IMR-90 (cell line): ENCODE measurements around the gene MLX. TPM values are rescaled to one million over a fixed set of nuclear protein-coding genes. Genes with fewer than 3 reads are reported as not detected.
A peak's percentile ranks its signal among the peaks of the same experiment; 100 is the strongest.
"Not testable (repeated sequence)": the region's sequence is repeated elsewhere in the genome, so short reads cannot be mapped to it uniquely, and the experiment has no call there.

ENCODE experiments used
- ATAC-seq: fragments of 200-7000 bp; cut with Tn5 transposase; 2 replicates; pipeline ENCODE4 v1.9.1; 2020; ENCODE audit warnings: low read depth, mild to moderate bottlenecking, moderate library complexity
- BruUV-seq: library from RNA; stranded (reverse); fragments of 400-500 nt; replicated peaks from 2 replicates; lab custom pipeline; 2021; lab: Mats Ljungman, UMichigan
- CTCF ChIA-PET: fragments of 300-600 bp; formaldehyde crosslinking; extraction: SDS; loops from one replicate; lab custom pipeline; 2021; ENCODE audit warnings: antibody characterized with exemption; lab: Yijun Ruan, JAX
- POLR2A ChIA-PET: fragments of 300-600 bp; sonication (Branson Sonifier 250); formaldehyde crosslinking; loops from one replicate; lab custom pipeline; 2022; ENCODE audit warnings: antibody characterized with exemption; ENCODE audit not compliant: unreplicated experiment; lab: Charles Lee
- DNase-seq: peaks from one replicate; pipeline ENCODE4 v3.0.0; 2013
- H2AFZ ChIP-seq: replicated peaks from 2 replicates; pipeline ENCODE3; 2013; ENCODE audit warnings: low read length, mild to moderate bottlenecking; ENCODE audit not compliant: poor library complexity
- H2AK5ac ChIP-seq: 2 replicates; pipeline ENCODE4 v1.6.1; 2013; ENCODE audit warnings: low read depth, low read length, inconsistent platforms
- H2AK9ac ChIP-seq: replicated peaks from 2 replicates; pipeline ENCODE3; 2013; ENCODE audit warnings: mild to moderate bottlenecking, low read depth, low read length, moderate library complexity; ENCODE audit not compliant: poor library complexity
- H2BK120ac ChIP-seq: 2 replicates; pipeline ENCODE4 v1.6.1; 2013; ENCODE audit warnings: low read depth, low read length, inconsistent platforms
- H2BK15ac ChIP-seq: 3 replicates; pipeline ENCODE4 v1.6.1; 2013; ENCODE audit warnings: low read depth, low read length, inconsistent platforms
- H2BK20ac ChIP-seq: 2 replicates; pipeline ENCODE4 v1.6.1; 2013; ENCODE audit warnings: low read depth, mild to moderate bottlenecking, inconsistent platforms, low read length, moderate library complexity
- H2BK5ac ChIP-seq: 2 replicates; pipeline ENCODE4 v1.6.1; 2013; ENCODE audit warnings: mild to moderate bottlenecking, low read depth, low read length, inconsistent platforms; ENCODE audit not compliant: poor library complexity, severe bottlenecking
- H3K14ac ChIP-seq: replicated peaks from 2 replicates; pipeline ENCODE4 v1.6.1; 2013; ENCODE audit warnings: low read depth, low read length, inconsistent platforms
- H3K18ac ChIP-seq: 2 replicates; pipeline ENCODE4 v1.6.1; 2013; ENCODE audit warnings: low read depth, low read length, control low read depth
- H3K23ac ChIP-seq: 2 replicates; pipeline ENCODE4 v1.6.1; 2013; ENCODE audit warnings: low read depth, low read length, inconsistent platforms
- H3K27ac ChIP-seq: 2 replicates; pipeline ENCODE4 v1.5.1; 2013; ENCODE audit warnings: mild to moderate bottlenecking, control low read depth, low read length; ENCODE audit not compliant: insufficient read depth
- H3K27me3 ChIP-seq: 2 replicates; pipeline ENCODE4 v1.6.1; 2013; ENCODE audit warnings: low read length; ENCODE audit not compliant: control insufficient read depth, insufficient read depth
- H3K36me3 ChIP-seq: 2 replicates; pipeline ENCODE4 v1.6.1; 2013; ENCODE audit warnings: low read length, mixed read lengths; ENCODE audit not compliant: control insufficient read depth, insufficient read depth
- H3K4ac ChIP-seq: 2 replicates; pipeline ENCODE4 v1.6.1; 2013; ENCODE audit warnings: low read depth, low read length, inconsistent platforms
- H3K4me1 ChIP-seq: 2 replicates; pipeline ENCODE4 v1.6.1; 2013; ENCODE audit warnings: low read length, mixed read lengths; ENCODE audit not compliant: control insufficient read depth, insufficient read depth
- H3K4me2 ChIP-seq: 2 replicates; pipeline ENCODE4 v1.6.1; 2013; ENCODE audit warnings: low read depth, mild to moderate bottlenecking, control low read depth, low read length, moderate library complexity
- H3K4me3 ChIP-seq: 2 replicates; pipeline ENCODE4 v1.5.1; 2013; ENCODE audit warnings: low read depth, mild to moderate bottlenecking, control low read depth, low read length, moderate library complexity; ENCODE audit not compliant: insufficient read depth
- H3K56ac ChIP-seq: 2 replicates; pipeline ENCODE4 v1.6.1; 2013; ENCODE audit warnings: low read length, inconsistent platforms; ENCODE audit not compliant: insufficient read depth; ENCODE audit errors: extremely low read depth
- H3K79me1 ChIP-seq, 2 experiments: 2 replicates each; pipeline ENCODE4 v1.6.1; 2013; ENCODE audit warnings: low read length in 2 of 2, inconsistent platforms in 1 of 2, low read depth in 1 of 2
- H3K9ac ChIP-seq: 2 replicates; pipeline ENCODE4 v1.6.1; 2013; ENCODE audit warnings: low read depth, low read length, control low read depth
- H3K9me1 ChIP-seq: 2 replicates; pipeline ENCODE4 v1.6.1; 2013; ENCODE audit warnings: low read length, inconsistent platforms; ENCODE audit not compliant: insufficient read depth
- H3K9me3 ChIP-seq: 2 replicates; pipeline ENCODE4 v1.6.1; 2013; ENCODE audit warnings: low read length; ENCODE audit not compliant: control insufficient read depth, insufficient read depth
- H4K20me1 ChIP-seq: 2 replicates; pipeline ENCODE4 v1.6.1; 2013; ENCODE audit warnings: low read length, inconsistent platforms; ENCODE audit not compliant: insufficient read depth
- H4K5ac ChIP-seq: 2 replicates; pipeline ENCODE4 v1.6.1; 2013; ENCODE audit warnings: mild to moderate bottlenecking, low read depth, low read length, control low read depth
- H4K8ac ChIP-seq, 2 experiments: 2 replicates each; pipeline ENCODE4 v1.6.1; 2013; ENCODE audit warnings: low read depth in 2 of 2, low read length in 2 of 2, control low read depth in 1 of 2, inconsistent platforms in 1 of 2
- H4K91ac ChIP-seq: 2 replicates; pipeline ENCODE4 v1.6.1; 2013; ENCODE audit warnings: low read depth, low read length, inconsistent platforms; ENCODE audit not compliant: insufficient read depth
- CTCF ChIP-seq: conservative IDR thresholded peaks from 2 replicates; pipeline ENCODE4 v1.5.1; 2012; ENCODE audit warnings: mild to moderate bottlenecking, low read depth, low read length, improper control_type of control experiment
- POLR2A ChIP-seq: IDR thresholded peaks from 2 replicates; pipeline ENCODE4 v1.6.1; 2012; ENCODE audit warnings: mild to moderate bottlenecking, low read depth, low read length
- WGBS, 2 experiments: methylation state at CpG; one replicate each; pipeline versions ENCODE4 v1.1.5 to v1.1.7; 2013; ENCODE audit warnings: missing lambda C conversion rate in 2 of 2; ENCODE audit not compliant: insufficient read length in 1 of 2; ENCODE audit errors: extremely low coverage in 2 of 2; 5-methylcytosine and 5-hydroxymethylcytosine counted together
- dilution Hi-C: fragments of 300-500 bp; cut with HindIII; formaldehyde crosslinking; loops from one replicate; pipeline ENCODE4 v1.14.3; 2018; ENCODE audit warnings: low sequenced_read_pairs; ENCODE audit not compliant: unreplicated experiment
- in situ Hi-C: fragments of 300-500 bp; cut with MboI; formaldehyde crosslinking; loops from 3 replicates; pipeline ENCODE4 v1.14.3; 2019; ENCODE audit warnings: low sequenced_read_pairs, inconsistent platforms, mixed read lengths
- intact Hi-C: fragments of 100-400 bp; cut with micrococcal nuclease; formaldehyde crosslinking; loops from 2 replicates; pipeline ENCODE4 v1.10.0; 2022
- polyA plus RNA-seq, 3 experiments: library from polyadenylated mRNA; depleted of rRNA; stranded (reverse); fragments of >200 nt; gene quantifications; 2 replicates each; pipeline ENCODE4 v1.2.3, GENCODE V29; 2012; ENCODE audit warnings: low replicate concordance in 1 of 3
- total RNA-seq: library from RNA; depleted of rRNA; stranded (reverse); fragments of >200 nt; gene quantifications from 2 replicates; pipeline ENCODE4 v1.2.3, GENCODE V29; 2012

The MLX gene
- total and polyA plus RNA-seq, 2 of the 4 experiments (the other 2 are of a cell fraction), result 37.8 to 45.6 TPM

DNA sequence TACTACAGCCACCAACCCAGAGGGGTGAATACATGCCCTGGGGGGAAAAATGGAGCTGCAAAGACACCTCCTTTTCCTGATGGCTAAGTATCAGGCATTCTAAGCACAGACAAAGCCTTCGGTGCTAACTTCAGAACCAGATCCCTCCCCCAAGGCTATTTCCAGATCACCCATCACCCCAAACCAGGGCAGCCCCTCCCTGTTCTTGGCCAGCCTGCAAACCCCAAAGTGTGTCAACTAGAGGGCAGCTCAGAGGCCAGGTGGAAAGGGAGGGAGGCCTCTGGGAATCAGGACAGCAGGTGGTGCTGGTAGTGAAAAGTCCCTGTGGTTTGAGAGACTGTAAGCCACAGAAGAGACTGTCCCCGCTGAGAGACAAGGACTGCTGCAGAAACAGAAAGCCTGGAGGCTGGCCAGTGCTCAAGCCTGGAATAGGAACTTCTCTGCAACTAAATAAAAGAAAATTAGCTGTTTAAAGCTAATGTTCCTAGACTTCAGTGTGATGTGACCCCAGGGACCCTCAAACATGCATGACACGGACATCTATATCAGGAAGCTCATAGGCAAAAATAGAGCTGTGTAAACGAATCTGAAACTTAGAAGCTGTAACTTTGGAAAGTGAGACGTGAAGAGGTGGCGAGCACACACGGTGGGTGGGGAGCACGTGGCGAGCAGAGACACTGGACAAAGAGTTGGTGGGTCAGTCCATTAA is 51.7 kb downstream of the MLX start:
- peaks cover 4% of the 10 kb centered on the region; the same call in 1 of the 2 replicates for H3K9me1 ChIP-seq
- ChIA-PET POLR2A (interaction anchor here (0.9 kb wide), 1 partner anchor 9 kb away, joined by 4 read pairs; the partner anchor contains the start of genes RETREG3 and TUBG1), CTCF (no interaction called here)
- intact Hi-C loops (no loop called here), dilution Hi-C loops (no loop called here), in situ Hi-C loops (no loop called here)
- no peak for TF ChIP-seq POLR2A
- TF ChIP-seq CTCF, result 0 out of 2 replicates have a peak, but pooled peaks have one; percentile 1
- no peak overlapping the region for H3K4ac ChIP-seq
- H2BK5ac ChIP-seq, result no peak overlapping the region
- peaks cover 19% of the 10 kb centered on the region for H3K36me3 ChIP-seq
- no peak overlapping the region for H3K9ac ChIP-seq
- H4K20me1 ChIP-seq, result no peaks in the 10 kb centered on the region
- DNase-seq, result no peak
- H3K4me1 ChIP-seq, result no peaks in the 10 kb centered on the region
- H2BK20ac ChIP-seq, result no peak overlapping the region
- H2BK15ac ChIP-seq, result no peak overlapping the region
- H3K79me1 ChIP-seq, result no peaks in the 10 kb centered on the region
- H3K27me3 ChIP-seq, result no peaks in the 10 kb centered on the region; the same call in 1 of the 2 replicates
- no peak overlapping the region for H2AK5ac ChIP-seq
- H3K18ac ChIP-seq, result no peak overlapping the region
- WGBS, 2 experiments, result 53% methylated on average over 2 of the region's 9 CpGs; no CpG with 5 or more reads in 1 of the 2 experiments
- H4K8ac ChIP-seq, result no peak overlapping the region
- H3K4me3 ChIP-seq, result no peak overlapping the region
- ATAC-seq, result no peak
- no peak overlapping the region for H2AFZ ChIP-seq
- H3K27ac ChIP-seq, result no peak overlapping the region
- no peak overlapping the region for H4K5ac ChIP-seq
- BruUV-seq, result no TSS peak
- no peak overlapping the region for H3K4me2 ChIP-seq
- H4K91ac ChIP-seq, result no peak overlapping the region
- H3K9me3 ChIP-seq, result no peaks in the 10 kb centered on the region
- H2BK120ac ChIP-seq, result no peak overlapping the region
- no peak overlapping the region for H3K56ac ChIP-seq
- H3K14ac ChIP-seq, result no peak overlapping the region
- H3K23ac ChIP-seq, result no peak overlapping the region
- H2AK9ac ChIP-seq, result no peak overlapping the region

- CTCF ChIA-PET, result not testable (repeated sequence)
Measured at GRCh38 chr17:42621987-42622386, 55.1 kb downstream of the MLX start.

More at GRCh38 chr17:42621987-42622386, 55.1 kb downstream of the MLX start:
- H3K36me3 ChIP-seq, H3K4ac ChIP-seq, intact Hi-C loops, H3K4me2 ChIP-seq, POLR2A ChIA-PET, H2BK120ac ChIP-seq, H3K18ac ChIP-seq, H2BK5ac ChIP-seq, H3K27ac ChIP-seq, BruUV-seq, H3K23ac ChIP-seq, H3K9ac ChIP-seq, H2AFZ ChIP-seq, H3K56ac ChIP-seq, H3K14ac ChIP-seq, H3K27me3 ChIP-seq, ATAC-seq, H3K79me1 ChIP-seq, DNase-seq, H3K4me3 ChIP-seq, H4K5ac ChIP-seq, dilution Hi-C loops, in situ Hi-C loops, H4K20me1 ChIP-seq, H3K9me1 ChIP-seq, H2AK9ac ChIP-seq, H2AK5ac ChIP-seq, H2BK20ac ChIP-seq, H4K91ac ChIP-seq, H3K4me1 ChIP-seq, H3K9me3 ChIP-seq, H2BK15ac ChIP-seq, H4K8ac ChIP-seq: not testable (repeated sequence)
- 40% methylated on average over 1 of the region's 3 CpGs; no CpG with 5 or more reads in 1 of the 2 experiments for WGBS, 2 experiments
